ENCODE data around the gene C11orf98. TPM values are rescaled to one million over a fixed set of nuclear protein-coding genes. Genes with fewer than 3 reads are reported as not detected.
"Not testable (repeated sequence)": the region's sequence is repeated elsewhere in the genome, so short reads cannot be mapped to it uniquely, and the experiment has no call there.

C11orf98 gene
- polyA plus RNA-seq, 1 donor (not counting 4 experiments of a cell fraction or from before 2014, with no cell fraction given): 81.5 TPM

GRCh38 chr11:62621027-62621566 lies 43.9 kb downstream of the C11orf98 start:
- peak overlapping the region; percentile 95 for H3K27ac ChIP-seq (ENCODE audit: control insufficient read depth, insufficient read depth, low read length)
- dilution Hi-C loops (cut with MboI; ENCODE audit: extremely low pct_ligation_motif_present, low sequenced_read_pairs): no loop called here
- H3K79me2 ChIP-seq (ENCODE audit: control insufficient read depth, insufficient read depth, low read length): no peaks in the 10 kb centered on the region
- peak overlapping the region; percentile 86 for H3K4me2 ChIP-seq (ENCODE audit: control insufficient read depth, extremely low read depth, insufficient read depth, low read depth, low read length)
- no peak for DNase-seq (ENCODE audit: low read depth, low spot score)
- no peak for FAIRE-seq
- H3K9me3 ChIP-seq (ENCODE audit: control insufficient read depth, low read depth, low read length): no peaks in the 10 kb centered on the region
- TF ChIP-seq, protein P1, sequence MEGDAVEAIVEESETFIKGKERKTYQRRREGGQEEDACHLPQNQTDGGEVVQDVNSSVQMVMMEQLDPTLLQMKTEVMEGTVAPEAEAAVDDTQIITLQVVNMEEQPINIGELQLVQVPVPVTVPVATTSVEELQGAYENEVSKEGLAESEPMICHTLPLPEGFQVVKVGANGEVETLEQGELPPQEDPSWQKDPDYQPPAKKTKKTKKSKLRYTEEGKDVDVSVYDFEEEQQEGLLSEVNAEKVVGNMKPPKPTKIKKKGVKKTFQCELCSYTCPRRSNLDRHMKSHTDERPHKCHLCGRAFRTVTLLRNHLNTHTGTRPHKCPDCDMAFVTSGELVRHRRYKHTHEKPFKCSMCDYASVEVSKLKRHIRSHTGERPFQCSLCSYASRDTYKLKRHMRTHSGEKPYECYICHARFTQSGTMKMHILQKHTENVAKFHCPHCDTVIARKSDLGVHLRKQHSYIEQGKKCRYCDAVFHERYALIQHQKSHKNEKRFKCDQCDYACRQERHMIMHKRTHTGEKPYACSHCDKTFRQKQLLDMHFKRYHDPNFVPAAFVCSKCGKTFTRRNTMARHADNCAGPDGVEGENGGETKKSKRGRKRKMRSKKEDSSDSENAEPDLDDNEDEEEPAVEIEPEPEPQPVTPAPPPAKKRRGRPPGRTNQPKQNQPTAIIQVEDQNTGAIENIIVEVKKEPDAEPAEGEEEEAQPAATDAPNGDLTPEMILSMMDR (optimal IDR thresholded peaks at IDR 0.05 in 1 of 3, IDR thresholded peaks at IDR 0.05 in 1 of 3, conservative IDR thresholded peaks at IDR 0.05 in 1 of 3; ENCODE audit: extremely low read depth in 1 of 3, insufficient read depth in 2 of 3, low read length in 3 of 3): no peak
- no peak for TF ChIP-seq EZH2 (IDR thresholded peaks at IDR 0.05; ENCODE audit: low read length)
- peaks cover 25% of the 10 kb centered on the region for H3K4me1 ChIP-seq (ENCODE audit: control insufficient read depth, extremely low read depth, insufficient read depth, low read length)
- no peak overlapping the region for H2AFZ ChIP-seq (ENCODE audit: control insufficient read depth, low read length)
- peaks cover 11 to 24% of the 10 kb centered on the region in 2 experiments for H3K36me3 ChIP-seq (ENCODE audit: control insufficient read depth in 2 of 2, extremely low read depth in 1 of 2, insufficient read depth in 2 of 2, low read length in 2 of 2)
- peak overlapping the region; percentile 85 for H3K9ac ChIP-seq (ENCODE audit: control insufficient read depth, extremely low read depth, insufficient read depth, low read length)
- H3K27me3 ChIP-seq (ENCODE audit: control insufficient read depth, extremely low read depth, insufficient read depth, low read length): no peaks in the 10 kb centered on the region
- no peaks in the 10 kb centered on the region for H4K20me1 ChIP-seq (ENCODE audit: control insufficient read depth, extremely low read depth, insufficient read depth, low read length)
- H3K4me3 ChIP-seq (ENCODE audit: control insufficient read depth in 2 of 3, extremely low read depth in 1 of 3, insufficient read depth in 2 of 3, low read depth in 1 of 3, low read length in 3 of 3): peak overlapping the region; percentile 58 to 92 (median 83)
- H3K9me1 ChIP-seq (ENCODE audit: control insufficient read depth, extremely low read depth, insufficient read depth, low read length): no peaks in the 10 kb centered on the region

- H3K9ac ChIP-seq (ENCODE audit: control insufficient read depth, extremely low read depth, insufficient read depth, low read length); H3K9me1 ChIP-seq (ENCODE audit: control insufficient read depth, extremely low read depth, insufficient read depth, low read length); H3K79me2 ChIP-seq (ENCODE audit: control insufficient read depth, insufficient read depth, low read length); H3K4me2 ChIP-seq (ENCODE audit: control insufficient read depth, extremely low read depth, insufficient read depth, low read depth, low read length); DNase-seq (ENCODE audit: low read depth, low spot score); H3K4me3 ChIP-seq (ENCODE audit: control insufficient read depth in 2 of 3, extremely low read depth in 1 of 3, insufficient read depth in 2 of 3, low read depth in 1 of 3, low read length in 3 of 3); H3K9me3 ChIP-seq (ENCODE audit: control insufficient read depth, low read depth, low read length); H3K27ac ChIP-seq (ENCODE audit: control insufficient read depth, insufficient read depth, low read length); dilution Hi-C loops (cut with MboI; ENCODE audit: extremely low pct_ligation_motif_present, low sequenced_read_pairs); H3K27me3 ChIP-seq (ENCODE audit: control insufficient read depth, extremely low read depth, insufficient read depth, low read length); H4K20me1 ChIP-seq (ENCODE audit: control insufficient read depth, extremely low read depth, insufficient read depth, low read length); H2AFZ ChIP-seq (ENCODE audit: control insufficient read depth, low read length); FAIRE-seq: not testable (repeated sequence)
- peaks cover 33% of the 10 kb centered on the region for H3K4me1 ChIP-seq (ENCODE audit: control insufficient read depth, extremely low read depth, insufficient read depth, low read length)
- H3K36me3 ChIP-seq (ENCODE audit: control insufficient read depth in 2 of 2, extremely low read depth in 1 of 2, insufficient read depth in 2 of 2, low read length in 2 of 2): peaks cover 8 to 11% of the 10 kb centered on the region in 2 experiments
Observed at GRCh38 chr11:62616957-62617356, 48.1 kb downstream of the C11orf98 start.

DNA sequence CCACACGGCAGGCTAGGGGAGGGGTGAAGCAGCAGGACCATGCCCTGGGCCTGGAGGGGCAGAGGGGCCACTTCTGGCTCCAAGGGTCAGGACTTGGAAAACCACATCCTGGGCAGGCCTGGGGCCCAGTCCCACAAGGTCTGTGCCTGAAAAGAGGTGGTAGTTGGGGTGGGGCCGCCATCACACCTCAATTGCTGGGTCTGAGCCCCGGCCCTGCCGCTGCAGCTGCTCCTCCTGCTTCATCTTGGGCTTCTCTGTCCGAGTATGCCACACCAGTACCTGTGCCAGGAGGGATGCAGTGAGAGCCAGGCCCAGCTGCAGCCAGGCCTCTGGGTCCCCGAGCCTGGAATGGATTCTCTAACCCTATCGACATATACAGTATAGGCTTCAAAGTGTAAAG lies 49.5 kb downstream of the C11orf98 start:
- Histone ChIP-seq H3K79me2 (ENCODE audit: control insufficient read depth, insufficient read depth, low read length) (no peaks in the 10 kb centered on the region), H3K4me2 (ENCODE audit: control insufficient read depth, extremely low read depth, insufficient read depth, low read depth, low read length) (no peak overlapping the region), H3K4me1 (ENCODE audit: control insufficient read depth, extremely low read depth, insufficient read depth, low read length) (peaks cover 33% of the 10 kb centered on the region), H3K27me3 (ENCODE audit: control insufficient read depth, extremely low read depth, insufficient read depth, low read length) (no peaks in the 10 kb centered on the region), H2AFZ (ENCODE audit: control insufficient read depth, low read length) (no peak overlapping the region), H3K36me3 (ENCODE audit: control insufficient read depth in 2 of 2, extremely low read depth in 1 of 2, insufficient read depth in 2 of 2, low read length in 2 of 2) (peaks cover 8 to 13% of the 10 kb centered on the region in 2 experiments), H3K9me3 (ENCODE audit: control insufficient read depth, low read depth, low read length) (no peaks in the 10 kb centered on the region), H3K4me3 (ENCODE audit: control insufficient read depth in 2 of 3, extremely low read depth in 1 of 3, insufficient read depth in 2 of 3, low read depth in 1 of 3, low read length in 3 of 3) (no peak overlapping the region), H3K27ac (ENCODE audit: control insufficient read depth, insufficient read depth, low read length) (no peak overlapping the region), H4K20me1 (ENCODE audit: control insufficient read depth, extremely low read depth, insufficient read depth, low read length) (no peaks in the 10 kb centered on the region), H3K9ac (ENCODE audit: control insufficient read depth, extremely low read depth, insufficient read depth, low read length) (no peak overlapping the region), H3K9me1 (ENCODE audit: control insufficient read depth, extremely low read depth, insufficient read depth, low read length) (no peaks in the 10 kb centered on the region)
- dilution Hi-C loops (cut with MboI; ENCODE audit: extremely low pct_ligation_motif_present, low sequenced_read_pairs): no loop called here
- TF ChIP-seq, protein P1 (optimal IDR thresholded peaks at IDR 0.05 in 1 of 3, IDR thresholded peaks at IDR 0.05 in 1 of 3, conservative IDR thresholded peaks at IDR 0.05 in 1 of 3; ENCODE audit: extremely low read depth in 1 of 3, insufficient read depth in 2 of 3, low read length in 3 of 3): no peak
- DNase-seq (ENCODE audit: low read depth, low spot score) (no peak), FAIRE-seq (no peak)

Data from keratinocyte (primary cell).